HEK293 (cell line): ENCODE results near the gene CLNK.

Experiments
- CTCF ChIA-PET: fragments of 350-600 bp; formaldehyde crosslinking; extraction: SDS; loops from one replicate; lab custom pipeline; 2021; ENCODE audit warnings: antibody characterized with exemption; lab: Yijun Ruan, JAX
- POLR2A ChIA-PET: fragments of 300-600 bp; formaldehyde crosslinking; extraction: SDS; loops from one replicate; lab custom pipeline; 2020; ENCODE audit warnings: antibody characterized with exemption, inconsistent platforms; lab: Yijun Ruan, JAX
- H3K27ac ChIP-seq: fragments of 200-500 bp; sonication (Bioruptor generic); 2 replicates; pipeline ENCODE4 v1.5.1; 2014; ENCODE audit warnings: low read depth, low read length, control low read depth, inconsistent platforms; ENCODE audit errors: extremely low read depth
- H3K36me3 ChIP-seq, 2 experiments: fragments of 200-500 bp in 1 of 2; sonication (Bioruptor generic) in 1 of 2; 1 replicate in 1 of 2; 2 replicates in 1 of 2; pipeline ENCODE4 v1.5.1; 2014 to 2017; ENCODE audit warnings: inconsistent platforms in 2 of 2, low read length in 2 of 2; ENCODE audit not compliant: control insufficient read depth in 2 of 2, insufficient read depth in 1 of 2
- H3K4me1 ChIP-seq: fragments of 200-500 bp; sonication (Bioruptor generic); 2 replicates; pipeline ENCODE4 v1.5.1; 2014; ENCODE audit warnings: mild to moderate bottlenecking, low read length, inconsistent platforms; ENCODE audit not compliant: control insufficient read depth, insufficient read depth
- H3K4me3 ChIP-seq: 2 replicates; pipeline ENCODE4 v1.5.1; 2011; ENCODE audit warnings: low read depth, mild to moderate bottlenecking, control low read depth, low read length, moderate library complexity
- H3K9me3 ChIP-seq: fragments of 200-500 bp; sonication (Bioruptor generic); 2 replicates; pipeline ENCODE4 v1.5.1; 2014; ENCODE audit warnings: low read depth, low read length, inconsistent platforms; ENCODE audit not compliant: control insufficient read depth, insufficient read depth
- BCL6B ChIP-seq: fragments of 450-650 bp; formaldehyde crosslinking; IDR thresholded peaks from 2 replicates; pipeline ENCODE4 v1.5.1; 2017; ENCODE audit warnings: missing biosample characterization, missing genetic modification characterization
- KLF17 ChIP-seq: fragments of 450-650 bp; formaldehyde crosslinking; IDR thresholded peaks from 2 replicates; pipeline ENCODE4 v1.5.1; 2016; ENCODE audit warnings: missing biosample characterization, missing genetic modification characterization
- KLF8 ChIP-seq: fragments of 450-650 bp; formaldehyde crosslinking; IDR thresholded peaks from 2 replicates; pipeline ENCODE4 v1.5.1; 2016; ENCODE audit warnings: missing biosample characterization, missing genetic modification characterization
- MYNN ChIP-seq: fragments of 450-650 bp; formaldehyde crosslinking; IDR thresholded peaks from 2 replicates; pipeline ENCODE4 v1.5.1; 2016; ENCODE audit warnings: missing biosample characterization, missing genetic modification characterization, borderline replicate concordance
- MZF1 ChIP-seq: fragments of 450-650 bp; formaldehyde crosslinking; IDR thresholded peaks from 2 replicates; pipeline ENCODE4 v1.5.1; 2017; ENCODE audit warnings: missing biosample characterization, missing genetic modification characterization, borderline replicate concordance
- REPIN1 ChIP-seq: fragments of 450-650 bp; formaldehyde crosslinking; IDR thresholded peaks from 2 replicates; pipeline ENCODE4 v1.5.1; 2017; ENCODE audit warnings: missing biosample characterization, missing genetic modification characterization, low read depth
- ZBTB20 ChIP-seq: fragments of 450-650 bp; formaldehyde crosslinking; IDR thresholded peaks from 2 replicates; pipeline ENCODE4 v1.5.1; 2016; ENCODE audit warnings: missing biosample characterization, missing genetic modification characterization
- ZNF10 ChIP-seq: fragments of 450-650 bp; formaldehyde crosslinking; IDR thresholded peaks from 2 replicates; pipeline ENCODE4 v1.5.1; 2017; ENCODE audit warnings: missing biosample characterization, missing genetic modification characterization
- ZNF202 ChIP-seq: fragments of 450-650 bp; formaldehyde crosslinking; IDR thresholded peaks from 2 replicates; pipeline ENCODE4 v1.5.1; 2016; ENCODE audit warnings: missing biosample characterization, missing genetic modification characterization, borderline replicate concordance
- ZNF24 ChIP-seq: fragments of 450-650 bp; formaldehyde crosslinking; IDR thresholded peaks from 2 replicates; pipeline ENCODE4 v1.5.1; 2016; ENCODE audit warnings: missing biosample characterization, missing genetic modification characterization
- ZNF292 ChIP-seq: fragments of 450-650 bp; formaldehyde crosslinking; IDR thresholded peaks from 2 replicates; pipeline ENCODE4 v1.5.1; 2016; ENCODE audit warnings: low read depth, missing biosample characterization, missing genetic modification characterization, borderline replicate concordance
- ZNF324 ChIP-seq: fragments of 450-650 bp; formaldehyde crosslinking; IDR thresholded peaks from 2 replicates; pipeline ENCODE4 v1.5.1; 2016; ENCODE audit warnings: missing biosample characterization, missing genetic modification characterization
- ZNF394 ChIP-seq: fragments of 450-650 bp; formaldehyde crosslinking; IDR thresholded peaks from 2 replicates; pipeline ENCODE4 v1.5.1; 2016; ENCODE audit warnings: missing biosample characterization, missing genetic modification characterization, mild to moderate bottlenecking, moderate library complexity, borderline replicate concordance
- ZNF501 ChIP-seq: fragments of 450-650 bp; formaldehyde crosslinking; IDR thresholded peaks from 2 replicates; pipeline ENCODE4 v1.5.1; 2016; ENCODE audit warnings: missing biosample characterization, missing genetic modification characterization
- ZNF514 ChIP-seq: fragments of 450-650 bp; formaldehyde crosslinking; IDR thresholded peaks from 2 replicates; pipeline ENCODE4 v1.5.1; 2016; ENCODE audit warnings: missing biosample characterization, missing genetic modification characterization
- ZNF658 ChIP-seq: fragments of 450-650 bp; formaldehyde crosslinking; IDR thresholded peaks from 2 replicates; pipeline ENCODE4; 2016; ENCODE audit warnings: missing biosample characterization, missing genetic modification characterization
- ZNF791 ChIP-seq: fragments of 450-650 bp; formaldehyde crosslinking; IDR thresholded peaks from 2 replicates; pipeline ENCODE4 v1.5.1; 2016; ENCODE audit warnings: missing biosample characterization, missing genetic modification characterization
- TF ChIP-seq, protein P1 (sequence below): fragments of 450-650 bp; formaldehyde crosslinking; IDR thresholded peaks from 2 replicates; pipeline ENCODE4 v1.5.1; 2017; ENCODE audit warnings: missing biosample characterization, mild to moderate bottlenecking, missing genetic modification characterization, moderate library complexity
- TF ChIP-seq, protein P2 (sequence below): fragments of 450-650 bp; formaldehyde crosslinking; IDR thresholded peaks from 2 replicates; pipeline ENCODE4 v1.5.1; 2016; ENCODE audit warnings: missing biosample characterization, missing genetic modification characterization
- TF ChIP-seq, protein P3 (sequence below): fragments of 450-650 bp; formaldehyde crosslinking; IDR thresholded peaks from 2 replicates; pipeline ENCODE4 v1.5.1; 2016; ENCODE audit warnings: missing biosample characterization, missing genetic modification characterization

Gene CLNK

GRCh38 chr4:10454121-10454520, 230.4 kb downstream of the CLNK start:
- H3K4me3 ChIP-seq = no peak overlapping the region
- POLR2A ChIA-PET = no interaction called here
- H3K4me1 ChIP-seq = no peaks in the 10 kb centered on the region
- CTCF ChIA-PET = no interaction called here
- H3K36me3 ChIP-seq = peaks cover 0 to 63% of the 10 kb centered on the region in 2 experiments; a peak in 1 of 3 replicates
- H3K9me3 ChIP-seq = no peaks in the 10 kb centered on the region
- TF ChIP-seq ZNF501 (no peak), REPIN1 (tag by site-specific recombination) (no peak), MZF1 (tag by site-specific recombination) (no peak)
- no peak overlapping the region for H3K27ac ChIP-seq

GRCh38 chr4:10448991-10449390, 235.6 kb downstream of the CLNK start:
- Histone ChIP-seq H3K9me3 (no peaks in the 10 kb centered on the region), H3K4me3 (no peak overlapping the region), H3K4me1 (no peaks in the 10 kb centered on the region), H3K36me3 (peaks cover 7 to 97% of the 10 kb centered on the region in 2 experiments; a peak in 2 of 3 replicates), H3K27ac (no peak overlapping the region)
- POLR2A ChIA-PET = no interaction called here
- CTCF ChIA-PET = no interaction called here
- TF ChIP-seq ZNF324 (tag by site-specific recombination) (no peak), ZNF658 (tag by site-specific recombination) (no peak), ZNF394 (tag by site-specific recombination) (no peak)
- TF ChIP-seq, protein P1, sequence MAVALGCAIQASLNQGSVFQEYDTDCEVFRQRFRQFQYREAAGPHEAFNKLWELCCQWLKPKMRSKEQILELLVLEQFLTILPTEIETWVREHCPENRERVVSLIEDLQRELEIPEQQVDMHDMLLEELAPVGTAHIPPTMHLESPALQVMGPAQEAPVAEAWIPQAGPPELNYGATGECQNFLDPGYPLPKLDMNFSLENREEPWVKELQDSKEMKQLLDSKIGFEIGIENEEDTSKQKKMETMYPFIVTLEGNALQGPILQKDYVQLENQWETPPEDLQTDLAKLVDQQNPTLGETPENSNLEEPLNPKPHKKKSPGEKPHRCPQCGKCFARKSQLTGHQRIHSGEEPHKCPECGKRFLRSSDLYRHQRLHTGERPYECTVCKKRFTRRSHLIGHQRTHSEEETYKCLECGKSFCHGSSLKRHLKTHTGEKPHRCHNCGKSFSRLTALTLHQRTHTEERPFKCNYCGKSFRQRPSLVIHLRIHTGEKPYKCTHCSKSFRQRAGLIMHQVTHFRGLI (tag by site-specific recombination) = no peak

GRCh38 chr4:10442976-10443375, 241.6 kb downstream of the CLNK start:
- peaks cover 7 to 43% of the 10 kb centered on the region in 2 experiments; a peak in 2 of 3 replicates for H3K36me3 ChIP-seq
- no peak overlapping the region for H3K4me3 ChIP-seq
- POLR2A ChIA-PET = no interaction called here
- CTCF ChIA-PET = no interaction called here
- no peaks in the 10 kb centered on the region for H3K9me3 ChIP-seq
- no peak overlapping the region for H3K27ac ChIP-seq
- H3K4me1 ChIP-seq = no peaks in the 10 kb centered on the region
- no peak for TF ChIP-seq ZNF292
- TF ChIP-seq ZNF791 = no peak
- no peak for TF ChIP-seq MYNN (tag by site-specific recombination)
- TF ChIP-seq ZNF24 (tag by site-specific recombination) = no peak
- TF ChIP-seq KLF17 = no peak
- TF ChIP-seq, protein P2, sequence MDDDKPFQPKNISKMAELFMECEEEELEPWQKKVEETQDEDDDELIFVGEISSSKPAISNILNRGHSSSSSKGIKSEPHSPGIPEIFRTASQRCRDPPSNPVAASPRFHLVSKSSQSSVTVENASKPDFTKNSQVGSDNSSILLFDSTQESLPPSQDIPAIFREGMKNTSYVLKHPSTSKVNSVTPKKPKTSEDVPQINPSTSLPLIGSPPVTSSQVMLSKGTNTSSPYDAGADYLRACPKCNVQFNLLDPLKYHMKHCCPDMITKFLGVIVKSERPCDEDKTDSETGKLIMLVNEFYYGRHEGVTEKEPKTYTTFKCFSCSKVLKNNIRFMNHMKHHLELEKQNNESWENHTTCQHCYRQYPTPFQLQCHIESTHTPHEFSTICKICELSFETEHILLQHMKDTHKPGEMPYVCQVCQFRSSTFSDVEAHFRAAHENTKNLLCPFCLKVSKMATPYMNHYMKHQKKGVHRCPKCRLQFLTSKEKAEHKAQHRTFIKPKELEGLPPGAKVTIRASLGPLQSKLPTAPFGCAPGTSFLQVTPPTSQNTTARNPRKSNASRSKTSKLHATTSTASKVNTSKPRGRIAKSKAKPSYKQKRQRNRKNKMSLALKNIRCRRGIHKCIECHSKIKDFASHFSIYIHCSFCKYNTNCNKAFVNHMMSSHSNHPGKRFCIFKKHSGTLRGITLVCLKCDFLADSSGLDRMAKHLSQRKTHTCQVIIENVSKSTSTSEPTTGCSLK (tag by site-specific recombination) = no peak
- no peak for TF ChIP-seq BCL6B (tag by site-specific recombination)
- no peak for TF ChIP-seq ZNF202
- TF ChIP-seq ZBTB20 (tag by site-specific recombination) = no peak
- TF ChIP-seq KLF8 (tag by site-specific recombination) = no peak
- no peak for TF ChIP-seq ZNF514
- TF ChIP-seq ZNF10 (tag by site-specific recombination) = no peak
- TF ChIP-seq, protein P3, sequence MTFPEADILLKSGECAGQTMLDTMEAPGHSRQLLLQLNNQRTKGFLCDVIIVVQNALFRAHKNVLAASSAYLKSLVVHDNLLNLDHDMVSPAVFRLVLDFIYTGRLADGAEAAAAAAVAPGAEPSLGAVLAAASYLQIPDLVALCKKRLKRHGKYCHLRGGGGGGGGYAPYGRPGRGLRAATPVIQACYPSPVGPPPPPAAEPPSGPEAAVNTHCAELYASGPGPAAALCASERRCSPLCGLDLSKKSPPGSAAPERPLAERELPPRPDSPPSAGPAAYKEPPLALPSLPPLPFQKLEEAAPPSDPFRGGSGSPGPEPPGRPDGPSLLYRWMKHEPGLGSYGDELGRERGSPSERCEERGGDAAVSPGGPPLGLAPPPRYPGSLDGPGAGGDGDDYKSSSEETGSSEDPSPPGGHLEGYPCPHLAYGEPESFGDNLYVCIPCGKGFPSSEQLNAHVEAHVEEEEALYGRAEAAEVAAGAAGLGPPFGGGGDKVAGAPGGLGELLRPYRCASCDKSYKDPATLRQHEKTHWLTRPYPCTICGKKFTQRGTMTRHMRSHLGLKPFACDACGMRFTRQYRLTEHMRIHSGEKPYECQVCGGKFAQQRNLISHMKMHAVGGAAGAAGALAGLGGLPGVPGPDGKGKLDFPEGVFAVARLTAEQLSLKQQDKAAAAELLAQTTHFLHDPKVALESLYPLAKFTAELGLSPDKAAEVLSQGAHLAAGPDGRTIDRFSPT (tag by site-specific recombination) = no peak
